Measurements from ENCODE around the gene GSK3B.

Gene GSK3B

DNA sequence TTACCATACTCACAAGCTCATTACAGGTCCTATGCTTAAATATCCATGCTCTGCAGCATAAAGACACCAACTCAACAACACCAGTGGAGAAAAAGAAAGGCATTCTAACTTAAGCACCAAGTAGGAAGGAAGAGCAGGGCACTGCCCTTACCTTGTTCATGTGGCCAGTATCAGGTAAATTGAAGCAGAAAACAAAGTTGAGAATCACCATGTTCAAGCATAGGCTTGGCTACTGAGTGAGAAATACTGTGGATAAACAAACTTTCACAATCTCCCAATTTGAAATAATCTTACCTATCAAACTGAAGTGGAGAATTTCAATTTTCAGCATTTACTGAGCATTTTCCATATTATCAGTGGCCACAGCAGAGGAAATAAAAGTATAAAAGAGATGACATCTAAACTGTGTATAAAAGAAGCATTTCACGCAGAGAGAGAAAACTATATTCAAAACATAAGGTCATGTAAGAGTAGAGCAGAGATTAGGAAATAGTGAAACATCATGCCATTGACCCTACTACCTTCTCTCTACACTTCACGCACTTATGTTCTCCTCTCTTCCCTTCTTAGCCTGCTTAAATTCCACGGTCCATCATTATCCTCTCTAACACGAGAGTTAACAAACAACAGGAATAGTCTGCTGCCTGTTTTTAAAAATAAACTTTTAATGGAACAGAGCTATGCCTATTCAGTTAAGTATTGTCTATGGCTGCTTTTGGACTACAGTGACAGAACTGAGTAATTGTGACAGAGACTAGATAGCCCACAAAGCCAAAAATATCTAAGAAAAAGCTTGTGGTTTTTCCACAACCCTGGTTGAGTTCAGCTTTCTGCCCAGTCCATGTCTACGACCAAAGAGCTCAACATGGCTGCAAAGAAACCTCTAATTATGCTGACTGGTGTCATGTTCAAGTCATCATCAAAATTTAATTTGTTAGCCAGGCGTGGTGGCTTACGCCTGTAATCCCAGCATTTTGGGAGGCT is 169.8 kb downstream of the GSK3B start:
- ATAC-seq, result no peak
- TF ChIP-seq SNAI2 (CRISPR knock-in tag; IDR thresholded peaks at IDR 0.05) (no peak), ARNTL (CRISPR knock-in tag; IDR thresholded peaks at IDR 0.05; ENCODE audit: borderline replicate concordance, low read depth) (no peak), TCF4 (CRISPR knock-in tag; IDR thresholded peaks at IDR 0.05; ENCODE audit: borderline replicate concordance) (no peak), OSR1 (CRISPR knock-in tag; IDR thresholded peaks at IDR 0.05) (no peak), ZNF565 (CRISPR knock-in tag; conservative IDR thresholded peaks at IDR 0.05; ENCODE audit: low read depth) (no peak), CSDC2 (CRISPR knock-in tag; IDR thresholded peaks at IDR 0.05) (no peak), ZNF70 (CRISPR knock-in tag; IDR thresholded peaks at IDR 0.05) (no peak), PPARA (CRISPR knock-in tag; IDR thresholded peaks at IDR 0.05; ENCODE audit: borderline replicate concordance) (no peak), RARB (CRISPR knock-in tag; IDR thresholded peaks at IDR 0.05) (no peak), ZFP30 (CRISPR knock-in tag; IDR thresholded peaks at IDR 0.05) (no peak), BACH2 (CRISPR knock-in tag; IDR thresholded peaks at IDR 0.05; ENCODE audit: borderline replicate concordance) (no peak), TOX (CRISPR knock-in tag; IDR thresholded peaks at IDR 0.05; ENCODE audit: borderline replicate concordance) (no peak), ZNF8 (CRISPR knock-in tag; IDR thresholded peaks at IDR 0.05) (no peak), GLIS3 (CRISPR knock-in tag; IDR thresholded peaks at IDR 0.05) (no peak), ZFP3 (CRISPR knock-in tag; IDR thresholded peaks at IDR 0.05) (no peak)
- TF ChIP-seq, protein P1, sequence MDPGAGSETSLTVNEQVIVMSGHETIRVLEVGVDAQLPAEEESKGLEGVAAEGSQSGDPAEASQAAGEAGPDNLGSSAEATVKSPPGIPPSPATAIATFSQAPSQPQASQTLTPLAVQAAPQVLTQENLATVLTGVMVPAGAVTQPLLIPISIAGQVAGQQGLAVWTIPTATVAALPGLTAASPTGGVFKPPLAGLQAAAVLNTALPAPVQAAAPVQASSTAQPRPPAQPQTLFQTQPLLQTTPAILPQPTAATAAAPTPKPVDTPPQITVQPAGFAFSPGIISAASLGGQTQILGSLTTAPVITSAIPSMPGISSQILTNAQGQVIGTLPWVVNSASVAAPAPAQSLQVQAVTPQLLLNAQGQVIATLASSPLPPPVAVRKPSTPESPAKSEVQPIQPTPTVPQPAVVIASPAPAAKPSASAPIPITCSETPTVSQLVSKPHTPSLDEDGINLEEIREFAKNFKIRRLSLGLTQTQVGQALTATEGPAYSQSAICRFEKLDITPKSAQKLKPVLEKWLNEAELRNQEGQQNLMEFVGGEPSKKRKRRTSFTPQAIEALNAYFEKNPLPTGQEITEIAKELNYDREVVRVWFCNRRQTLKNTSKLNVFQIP (CRISPR knock-in tag; IDR thresholded peaks at IDR 0.05; ENCODE audit: borderline replicate concordance, low read depth), result no peak
- TF ChIP-seq, protein P2, sequence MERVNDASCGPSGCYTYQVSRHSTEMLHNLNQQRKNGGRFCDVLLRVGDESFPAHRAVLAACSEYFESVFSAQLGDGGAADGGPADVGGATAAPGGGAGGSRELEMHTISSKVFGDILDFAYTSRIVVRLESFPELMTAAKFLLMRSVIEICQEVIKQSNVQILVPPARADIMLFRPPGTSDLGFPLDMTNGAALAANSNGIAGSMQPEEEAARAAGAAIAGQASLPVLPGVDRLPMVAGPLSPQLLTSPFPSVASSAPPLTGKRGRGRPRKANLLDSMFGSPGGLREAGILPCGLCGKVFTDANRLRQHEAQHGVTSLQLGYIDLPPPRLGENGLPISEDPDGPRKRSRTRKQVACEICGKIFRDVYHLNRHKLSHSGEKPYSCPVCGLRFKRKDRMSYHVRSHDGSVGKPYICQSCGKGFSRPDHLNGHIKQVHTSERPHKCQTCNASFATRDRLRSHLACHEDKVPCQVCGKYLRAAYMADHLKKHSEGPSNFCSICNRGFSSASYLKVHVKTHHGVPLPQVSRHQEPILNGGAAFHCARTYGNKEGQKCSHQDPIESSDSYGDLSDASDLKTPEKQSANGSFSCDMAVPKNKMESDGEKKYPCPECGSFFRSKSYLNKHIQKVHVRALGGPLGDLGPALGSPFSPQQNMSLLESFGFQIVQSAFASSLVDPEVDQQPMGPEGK (CRISPR knock-in tag; IDR thresholded peaks at IDR 0.05; ENCODE audit: borderline replicate concordance), result no peak

DNA sequence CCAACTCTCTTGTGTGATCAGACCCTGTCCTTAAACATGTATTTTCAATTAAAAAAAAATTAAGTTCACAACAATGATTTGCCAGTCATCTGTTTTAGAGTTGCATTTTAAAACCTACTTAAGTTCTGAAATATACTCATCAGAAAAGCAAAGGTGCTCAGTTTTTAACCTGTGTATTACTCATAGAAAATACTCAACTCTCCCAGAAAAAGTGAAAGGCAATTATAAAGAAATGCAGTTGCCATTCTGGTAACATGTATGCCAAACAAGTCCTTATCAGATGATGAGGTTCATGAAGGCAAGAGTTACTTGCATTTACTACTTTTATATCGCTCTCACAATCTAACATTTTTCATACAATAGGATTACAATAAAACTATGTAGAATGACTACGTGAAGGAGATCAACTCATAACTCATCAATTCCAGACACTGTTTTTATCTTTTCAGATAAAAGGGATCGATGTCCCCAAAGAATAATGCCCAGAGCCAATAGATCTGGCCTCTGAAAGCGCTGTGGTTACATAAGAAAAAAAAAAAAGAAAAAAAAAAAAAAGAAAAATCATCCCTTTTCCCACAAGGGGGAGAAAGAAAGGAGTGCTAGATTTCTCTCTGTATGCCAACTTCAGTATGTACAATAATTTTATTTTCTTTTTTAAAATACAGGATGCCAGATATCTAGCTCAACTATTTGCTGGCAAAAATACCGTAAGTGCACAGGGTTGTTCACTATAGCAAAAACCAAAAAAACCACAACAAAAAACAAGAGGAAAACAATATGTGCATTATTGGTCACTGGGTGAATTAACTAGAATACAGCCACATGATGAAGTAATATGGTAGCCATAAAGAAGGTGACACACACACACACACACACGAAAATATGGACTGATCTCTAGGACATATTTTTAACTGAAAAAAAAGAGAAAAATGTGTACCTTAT is 175.0 kb downstream of the GSK3B start:
- ATAC-seq, result no peak
- TF ChIP-seq, protein P3, sequence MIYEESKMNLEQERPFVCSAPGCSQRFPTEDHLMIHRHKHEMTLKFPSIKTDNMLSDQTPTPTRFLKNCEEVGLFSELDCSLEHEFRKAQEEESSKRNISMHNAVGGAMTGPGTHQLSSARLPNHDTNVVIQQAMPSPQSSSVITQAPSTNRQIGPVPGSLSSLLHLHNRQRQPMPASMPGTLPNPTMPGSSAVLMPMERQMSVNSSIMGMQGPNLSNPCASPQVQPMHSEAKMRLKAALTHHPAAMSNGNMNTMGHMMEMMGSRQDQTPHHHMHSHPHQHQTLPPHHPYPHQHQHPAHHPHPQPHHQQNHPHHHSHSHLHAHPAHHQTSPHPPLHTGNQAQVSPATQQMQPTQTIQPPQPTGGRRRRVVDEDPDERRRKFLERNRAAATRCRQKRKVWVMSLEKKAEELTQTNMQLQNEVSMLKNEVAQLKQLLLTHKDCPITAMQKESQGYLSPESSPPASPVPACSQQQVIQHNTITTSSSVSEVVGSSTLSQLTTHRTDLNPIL (CRISPR knock-in tag; IDR thresholded peaks at IDR 0.05; ENCODE audit: low read depth), result no peak
- TF ChIP-seq TOX (CRISPR knock-in tag; IDR thresholded peaks at IDR 0.05; ENCODE audit: borderline replicate concordance), result no peak
- TF ChIP-seq SNAI2 (CRISPR knock-in tag; IDR thresholded peaks at IDR 0.05), result no peak
- TF ChIP-seq RARB (CRISPR knock-in tag; IDR thresholded peaks at IDR 0.05), result no peak
- TF ChIP-seq, protein P4, sequence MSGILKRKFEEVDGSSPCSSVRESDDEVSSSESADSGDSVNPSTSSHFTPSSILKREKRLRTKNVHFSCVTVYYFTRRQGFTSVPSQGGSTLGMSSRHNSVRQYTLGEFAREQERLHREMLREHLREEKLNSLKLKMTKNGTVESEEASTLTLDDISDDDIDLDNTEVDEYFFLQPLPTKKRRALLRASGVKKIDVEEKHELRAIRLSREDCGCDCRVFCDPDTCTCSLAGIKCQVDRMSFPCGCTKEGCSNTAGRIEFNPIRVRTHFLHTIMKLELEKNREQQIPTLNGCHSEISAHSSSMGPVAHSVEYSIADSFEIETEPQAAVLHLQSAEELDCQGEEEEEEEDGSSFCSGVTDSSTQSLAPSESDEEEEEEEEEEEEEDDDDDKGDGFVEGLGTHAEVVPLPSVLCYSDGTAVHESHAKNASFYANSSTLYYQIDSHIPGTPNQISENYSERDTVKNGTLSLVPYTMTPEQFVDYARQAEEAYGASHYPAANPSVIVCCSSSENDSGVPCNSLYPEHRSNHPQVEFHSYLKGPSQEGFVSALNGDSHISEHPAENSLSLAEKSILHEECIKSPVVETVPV (CRISPR knock-in tag; IDR thresholded peaks at IDR 0.05), result no peak
- no peak for TF ChIP-seq ZNF565 (CRISPR knock-in tag; conservative IDR thresholded peaks at IDR 0.05; ENCODE audit: low read depth)
- no peak for TF ChIP-seq CSDC2 (CRISPR knock-in tag; IDR thresholded peaks at IDR 0.05)
- no peak for TF ChIP-seq ZFP3 (CRISPR knock-in tag; IDR thresholded peaks at IDR 0.05)
- no peak for TF ChIP-seq ISL1 (CRISPR knock-in tag; IDR thresholded peaks at IDR 0.05)

- no peak for ATAC-seq
- TF ChIP-seq OSR1 (CRISPR knock-in tag; IDR thresholded peaks at IDR 0.05), result no peak
- TF ChIP-seq ZC3H10 (CRISPR knock-in tag; IDR thresholded peaks at IDR 0.05), result no peak
- TF ChIP-seq, protein P5, sequence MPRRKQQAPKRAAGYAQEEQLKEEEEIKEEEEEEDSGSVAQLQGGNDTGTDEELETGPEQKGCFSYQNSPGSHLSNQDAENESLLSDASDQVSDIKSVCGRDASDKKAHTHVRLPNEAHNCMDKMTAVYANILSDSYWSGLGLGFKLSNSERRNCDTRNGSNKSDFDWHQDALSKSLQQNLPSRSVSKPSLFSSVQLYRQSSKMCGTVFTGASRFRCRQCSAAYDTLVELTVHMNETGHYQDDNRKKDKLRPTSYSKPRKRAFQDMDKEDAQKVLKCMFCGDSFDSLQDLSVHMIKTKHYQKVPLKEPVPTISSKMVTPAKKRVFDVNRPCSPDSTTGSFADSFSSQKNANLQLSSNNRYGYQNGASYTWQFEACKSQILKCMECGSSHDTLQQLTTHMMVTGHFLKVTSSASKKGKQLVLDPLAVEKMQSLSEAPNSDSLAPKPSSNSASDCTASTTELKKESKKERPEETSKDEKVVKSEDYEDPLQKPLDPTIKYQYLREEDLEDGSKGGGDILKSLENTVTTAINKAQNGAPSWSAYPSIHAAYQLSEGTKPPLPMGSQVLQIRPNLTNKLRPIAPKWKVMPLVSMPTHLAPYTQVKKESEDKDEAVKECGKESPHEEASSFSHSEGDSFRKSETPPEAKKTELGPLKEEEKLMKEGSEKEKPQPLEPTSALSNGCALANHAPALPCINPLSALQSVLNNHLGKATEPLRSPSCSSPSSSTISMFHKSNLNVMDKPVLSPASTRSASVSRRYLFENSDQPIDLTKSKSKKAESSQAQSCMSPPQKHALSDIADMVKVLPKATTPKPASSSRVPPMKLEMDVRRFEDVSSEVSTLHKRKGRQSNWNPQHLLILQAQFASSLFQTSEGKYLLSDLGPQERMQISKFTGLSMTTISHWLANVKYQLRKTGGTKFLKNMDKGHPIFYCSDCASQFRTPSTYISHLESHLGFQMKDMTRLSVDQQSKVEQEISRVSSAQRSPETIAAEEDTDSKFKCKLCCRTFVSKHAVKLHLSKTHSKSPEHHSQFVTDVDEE (CRISPR knock-in tag; IDR thresholded peaks at IDR 0.05), result no peak
- no peak for TF ChIP-seq ZNF70 (CRISPR knock-in tag; IDR thresholded peaks at IDR 0.05)
- TF ChIP-seq, protein P3 (CRISPR knock-in tag; IDR thresholded peaks at IDR 0.05; ENCODE audit: low read depth), result no peak
- no peak for TF ChIP-seq RARB (CRISPR knock-in tag; IDR thresholded peaks at IDR 0.05)
- no peak for TF ChIP-seq GLIS3 (CRISPR knock-in tag; IDR thresholded peaks at IDR 0.05)
- TF ChIP-seq, protein P4 (CRISPR knock-in tag; IDR thresholded peaks at IDR 0.05), result no peak
- no peak for TF ChIP-seq ISL1 (CRISPR knock-in tag; IDR thresholded peaks at IDR 0.05)
- no peak for TF ChIP-seq TOX (CRISPR knock-in tag; IDR thresholded peaks at IDR 0.05; ENCODE audit: borderline replicate concordance)
- no peak for TF ChIP-seq PPARA (CRISPR knock-in tag; IDR thresholded peaks at IDR 0.05; ENCODE audit: borderline replicate concordance)
These were observed 181.2 kb downstream of the GSK3B start for GRCh38 chr3:119913021-119913420.
